H9 (cell line): ENCODE measurements around the gene DUS1L. TPM values are rescaled to one million over a fixed set of nuclear protein-coding genes. Genes with fewer than 3 reads are reported as not detected.

ENCODE experiments used
- DNase-seq: peaks from one replicate; pipeline ENCODE4 v3.0.0-alpha.2; 2017
- H2AFZ ChIP-seq: one replicate; pipeline ENCODE4 v1.6.1; 2013; ENCODE audit warnings: mild to moderate bottlenecking, low read length, control low read depth, moderate library complexity
- H2AK5ac ChIP-seq: 2 replicates; pipeline ENCODE4 v1.6.1; 2013; ENCODE audit warnings: low read length, control low read depth, mixed read lengths; ENCODE audit not compliant: insufficient read length
- H2BK120ac ChIP-seq: one replicate; pipeline ENCODE4 v1.6.1; 2013; ENCODE audit warnings: low read depth, mild to moderate bottlenecking, low read length, control low read depth, inconsistent platforms; ENCODE audit not compliant: poor library complexity, severe bottlenecking
- H2BK12ac ChIP-seq: 2 replicates; pipeline ENCODE4 v1.6.1; 2013; ENCODE audit warnings: low read length, control low read depth, mixed read lengths, low read depth; ENCODE audit not compliant: insufficient read length
- H2BK15ac ChIP-seq: 2 replicates; pipeline ENCODE4 v1.6.1; 2013; ENCODE audit warnings: low read depth, low read length, control low read depth
- H2BK20ac ChIP-seq: one replicate; pipeline ENCODE4 v1.6.1; 2013; ENCODE audit warnings: low read depth, mild to moderate bottlenecking, low read length, control low read depth, inconsistent platforms; ENCODE audit not compliant: poor library complexity, severe bottlenecking
- H2BK5ac ChIP-seq: 2 replicates; pipeline ENCODE4 v1.6.1; 2013; ENCODE audit warnings: low read length, control low read depth, mixed read lengths; ENCODE audit not compliant: insufficient read length
- H3K14ac ChIP-seq: 2 replicates; pipeline ENCODE4 v1.6.1; 2013; ENCODE audit warnings: low read length, control low read depth; ENCODE audit not compliant: insufficient read depth
- H3K18ac ChIP-seq: 2 replicates; pipeline ENCODE4 v1.6.1; 2013; ENCODE audit warnings: low read depth, mild to moderate bottlenecking, mixed read lengths, low read length, control low read depth; ENCODE audit not compliant: insufficient read length
- H3K23ac ChIP-seq: 2 replicates; pipeline ENCODE4 v1.6.1; 2013; ENCODE audit warnings: low read length, control low read depth, mixed read lengths, low read depth; ENCODE audit not compliant: insufficient read length
- H3K23me2 ChIP-seq: 2 replicates; pipeline ENCODE4 v1.6.1; 2013; ENCODE audit warnings: low read depth, mild to moderate bottlenecking, mixed read lengths, low read length, control low read depth; ENCODE audit not compliant: insufficient read length, poor library complexity, severe bottlenecking
- H3K27ac ChIP-seq: 2 replicates; pipeline ENCODE4 v1.5.1; 2013; ENCODE audit warnings: low read length, control low read depth, mixed read lengths, low read depth; ENCODE audit not compliant: insufficient read length
- H3K27me3 ChIP-seq: 2 replicates; pipeline ENCODE4 v1.6.1; 2013; ENCODE audit warnings: low read length, control low read depth, inconsistent platforms; ENCODE audit not compliant: insufficient read depth
- H3K4ac ChIP-seq: 2 replicates; pipeline ENCODE4 v1.6.1; 2013; ENCODE audit warnings: low read depth, mild to moderate bottlenecking, control low read depth, inconsistent platforms, low read length, moderate library complexity
- H3K4me1 ChIP-seq: 2 replicates; pipeline ENCODE4 v1.6.1; 2013; ENCODE audit warnings: low read length, control low read depth, inconsistent platforms; ENCODE audit not compliant: insufficient read depth
- H3K4me2 ChIP-seq: 2 replicates; pipeline ENCODE4 v1.6.1; 2013; ENCODE audit warnings: low read length, control low read depth, mixed read lengths; ENCODE audit not compliant: insufficient read length, insufficient read depth
- H3K56ac ChIP-seq: 2 replicates; pipeline ENCODE4 v1.6.1; 2013; ENCODE audit warnings: low read depth, mild to moderate bottlenecking, mixed read lengths, low read length, control low read depth; ENCODE audit not compliant: insufficient read length
- H3K79me1 ChIP-seq: 2 replicates; pipeline ENCODE4 v1.6.1; 2013; ENCODE audit warnings: low read depth, mild to moderate bottlenecking, moderate library complexity, low read length, control low read depth, inconsistent platforms; ENCODE audit not compliant: insufficient read depth, poor library complexity, severe bottlenecking
- H3K79me2 ChIP-seq: 2 replicates; pipeline ENCODE4 v1.6.1; 2013; ENCODE audit warnings: low read length, control low read depth, inconsistent platforms; ENCODE audit not compliant: insufficient read depth
- H3K9ac ChIP-seq: 2 replicates; pipeline ENCODE4 v1.6.1; 2013; ENCODE audit warnings: low read length, control low read depth, mixed read lengths; ENCODE audit not compliant: insufficient read length; ENCODE audit errors: extremely low read depth
- H3K9me3 ChIP-seq: one replicate; pipeline ENCODE4 v1.6.1; 2013; ENCODE audit warnings: low read depth, low read length, inconsistent platforms; ENCODE audit not compliant: control insufficient read depth
- H3T11ph ChIP-seq: one replicate; pipeline ENCODE4 v1.6.1; 2013; ENCODE audit warnings: mild to moderate bottlenecking, low read length, control low read depth, inconsistent platforms
- H4K20me1 ChIP-seq: one replicate; pipeline ENCODE4 v1.6.1; 2013; ENCODE audit not compliant: control insufficient read depth, insufficient read length, insufficient read depth
- H4K5ac ChIP-seq: 2 replicates; pipeline ENCODE4 v1.6.1; 2013; ENCODE audit warnings: low read depth, mild to moderate bottlenecking, mixed read lengths, low read length, control low read depth; ENCODE audit not compliant: insufficient read length
- H4K8ac ChIP-seq: replicated peaks from 2 replicates; pipeline ENCODE4 v1.6.1; 2013; ENCODE audit warnings: low read length, control low read depth, mixed read lengths, low read depth; ENCODE audit not compliant: insufficient read length
- H4K91ac ChIP-seq: 2 replicates; pipeline ENCODE4 v1.6.1; 2013; ENCODE audit warnings: low read depth, mild to moderate bottlenecking, moderate library complexity, mixed read lengths, low read length, control low read depth; ENCODE audit not compliant: insufficient read length
- H3K27ac Mint-ChIP-seq, 3 experiments: 2 replicates in 2 of 3; 3 replicates in 1 of 3; pipeline ENCODE4 v1.8.0; 2020 to 2021; ENCODE audit warnings: mixed read lengths in 3 of 3, mild to moderate bottlenecking in 1 of 3, moderate library complexity in 1 of 3
- H3K27me3 Mint-ChIP-seq: 2 replicates; pipeline ENCODE4 v1.8.0; 2021; ENCODE audit warnings: low read depth, mild to moderate bottlenecking, moderate library complexity, mixed read lengths
- H3K36me3 Mint-ChIP-seq, 3 experiments: 2 replicates in 2 of 3; 3 replicates in 1 of 3; pipeline ENCODE4 v1.8.0; 2020 to 2021; ENCODE audit warnings: low read depth in 3 of 3, mixed read lengths in 3 of 3; ENCODE audit not compliant: insufficient read depth in 1 of 3
- H3K4me1 Mint-ChIP-seq, 2 experiments: 2 replicates each; pipeline ENCODE4 v1.8.0; 2020; ENCODE audit warnings: mixed read lengths in 2 of 2
- H3K4me3 Mint-ChIP-seq, 2 experiments: 2 replicates in 1 of 2; 3 replicates in 1 of 2; pipeline ENCODE4 v1.8.0; 2020 to 2021; ENCODE audit warnings: mild to moderate bottlenecking in 2 of 2, mixed read lengths in 2 of 2, moderate library complexity in 1 of 2
- H3K9me3 Mint-ChIP-seq, 2 experiments: 2 replicates in 1 of 2; 3 replicates in 1 of 2; pipeline ENCODE4 v1.8.0; 2020; ENCODE audit warnings: mild to moderate bottlenecking in 2 of 2, mixed read lengths in 2 of 2, moderate library complexity in 1 of 2
- CTCF ChIP-seq: fragments of 200-600 bp; sonication (generic); conservative IDR thresholded peaks from 3 replicates; pipeline ENCODE4 v1.8.0; 2021; ENCODE audit warnings: antibody characterized with exemption, mild to moderate bottlenecking
- WGBS: extraction: QIAGEN DNeasy Blood & Tissue Kit; methylation state at CpG from one replicate; pipeline ENCODE4 v1.1.7; 2013; ENCODE audit warnings: missing lambda C conversion rate, low lambda C conversion rate, mixed read lengths; ENCODE audit not compliant: insufficient read length; ENCODE audit errors: extremely low coverage; 5-methylcytosine and 5-hydroxymethylcytosine counted together
- total RNA-seq: library from RNA; stranded (reverse); gene quantifications from 2 replicates; pipeline ENCODE4 v1.2.1, GENCODE V29; 2021

The DUS1L gene
- total RNA-seq, 1 experiment from 2014 or later: 103 TPM

DNA sequence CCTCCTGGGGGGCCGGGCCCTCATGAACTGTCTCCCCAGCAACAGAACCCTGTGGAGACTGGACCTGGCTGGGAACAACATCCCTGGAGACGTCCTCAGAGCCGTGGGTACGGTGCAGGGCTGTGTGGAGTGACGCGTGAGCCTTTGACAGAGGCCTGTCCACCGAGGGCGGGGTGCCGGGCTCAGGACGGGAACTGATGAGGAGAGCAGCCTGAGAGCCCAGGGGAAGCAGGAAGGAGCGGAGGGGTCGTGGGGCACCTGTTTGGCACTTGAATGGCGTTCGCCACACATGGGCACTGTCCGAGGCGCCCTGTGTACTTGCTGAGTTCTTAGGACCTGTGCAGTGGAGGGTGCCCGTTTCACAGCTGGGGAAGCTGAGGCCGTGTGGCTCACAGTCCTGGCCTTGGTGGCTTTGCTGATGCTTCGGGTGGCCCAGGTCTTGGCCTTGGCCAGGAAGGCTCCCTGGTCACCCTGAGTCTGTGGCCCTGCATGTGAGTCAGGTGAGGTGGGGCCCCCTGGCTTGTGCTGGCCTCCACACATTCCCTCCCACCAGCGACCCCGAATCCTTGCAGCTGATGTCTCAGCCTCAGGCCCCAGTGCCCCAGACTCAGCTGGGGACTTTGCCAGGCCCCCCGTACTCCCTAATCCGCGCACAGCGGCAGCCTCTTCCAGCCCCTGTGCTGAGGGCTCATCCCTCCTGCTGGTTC, 40.0 kb downstream of the DUS1L start:
- no peak overlapping the region for H4K91ac ChIP-seq
- H2BK5ac ChIP-seq: no peak overlapping the region
- no peaks in the 10 kb centered on the region; the same call in none of the 2 replicates for H3K27me3 Mint-ChIP-seq
- no peak overlapping the region for H4K5ac ChIP-seq
- H3K9me3 ChIP-seq: no peaks in the 10 kb centered on the region
- H4K20me1 ChIP-seq: no peaks in the 10 kb centered on the region
- no peak overlapping the region for H2BK15ac ChIP-seq
- no peaks in the 10 kb centered on the region for H3K4me1 ChIP-seq
- no peak overlapping the region; a peak in 1 of 7 replicates for H3K27ac Mint-ChIP-seq
- H3K79me2 ChIP-seq: no peaks in the 10 kb centered on the region
- H3K14ac ChIP-seq: no peak overlapping the region; the same call in 1 of the 2 replicates
- no peak for TF ChIP-seq CTCF
- no peak overlapping the region for H4K8ac ChIP-seq
- no peaks in the 10 kb centered on the region for H3K27me3 ChIP-seq
- H3K23ac ChIP-seq: no peak overlapping the region
- no peak overlapping the region for H3K4me2 ChIP-seq
- H3K9ac ChIP-seq: no peak overlapping the region
- H2AK5ac ChIP-seq: no peak overlapping the region
- H3K18ac ChIP-seq: no peak overlapping the region
- H3K4me1 Mint-ChIP-seq: peaks cover 7 to 17% of the 10 kb centered on the region in 2 experiments
- peaks cover 5% of the 10 kb centered on the region for H3K79me1 ChIP-seq
- H2BK20ac ChIP-seq: no peak overlapping the region
- DNase-seq: no peak
- H2BK120ac ChIP-seq: no peak overlapping the region
- peaks cover 3 to 10% (median 7%) of the 10 kb centered on the region in 3 experiments; a peak in 6 of 7 replicates for H3K36me3 Mint-ChIP-seq
- H3K4ac ChIP-seq: no peak overlapping the region
- no peak overlapping the region for H2BK12ac ChIP-seq
- no CpG with 5 or more reads among the region's 25 CpGs for WGBS
- H3T11ph ChIP-seq: no peak overlapping the region
- no peak overlapping the region for H2AFZ ChIP-seq
- H3K56ac ChIP-seq: no peak overlapping the region
- H3K9me3 Mint-ChIP-seq: peaks cover 0 to 2% of the 10 kb centered on the region in 2 experiments; a peak in 1 of 5 replicates
- H3K27ac ChIP-seq: no peak overlapping the region
- peaks cover 5% of the 10 kb centered on the region for H3K23me2 ChIP-seq
- H3K4me3 Mint-ChIP-seq: peak overlapping the region in 1 of 2 experiments; percentile 62; a peak in 2 of 5 replicates
